Left kidney (tissue), 2 donors: ENCODE data around the gene C1QBP. TPM values are rescaled to one million over a fixed set of nuclear protein-coding genes. Genes with fewer than 3 reads are reported as not detected.
"Not testable (repeated sequence)": the region's sequence is repeated elsewhere in the genome, so short reads cannot be mapped to it uniquely, and the experiment has no call there.

ENCODE experiments used
- DNase-seq: peaks from one replicate; pipeline ENCODE4 v3.0.0-alpha.2; 2013
- polyA plus RNA-seq: library from polyadenylated mRNA; unstranded; fragments of 120-200 nt; gene quantifications from one replicate; pipeline ENCODE4 v1.2.1, GENCODE V29; 2013; ENCODE audit not compliant: insufficient read length

Gene C1QBP
- polyA plus RNA-seq, 1 donor: 159 TPM

GRCh38 chr17:5435781-5436315 is 3.1 kb downstream of the C1QBP start:
- not testable (repeated sequence) for DNase-seq

GRCh38 chr17:5434984-5435383 is 4.0 kb downstream of the C1QBP start:
- DNase-seq: no peak

GRCh38 chr17:5431949-5432556 is 6.9 kb downstream of the C1QBP start:
- DNase-seq: no peak

- not testable (repeated sequence) for DNase-seq
These were observed 7.7 kb downstream of the C1QBP start for GRCh38 chr17:5431234-5431633.

- no peak for DNase-seq
These were observed 8.4 kb downstream of the C1QBP start for GRCh38 chr17:5430413-5430999.

GRCh38 chr17:5429191-5429887 is 9.6 kb downstream of the C1QBP start:
- no peak for DNase-seq

GRCh38 chr17:5425826-5426225 is 13.1 kb downstream of the C1QBP start:
- DNase-seq: no peak

GRCh38 chr17:5424909-5425308 is 14.0 kb downstream of the C1QBP start:
- no peak for DNase-seq

- no peak for DNase-seq
These were observed 16.4 kb downstream of the C1QBP start for GRCh38 chr17:5422505-5422904.

- peak; percentile 90 for DNase-seq
These were observed 18.8 kb downstream of the C1QBP start, which contains the start of gene RPAIN for GRCh38 chr17:5419959-5420653. Gene RPAIN, plus strand, starts transcription at chr17:5420182. Its CDS starts 29 bp downstream, at chr17:5420211.

GRCh38 chr17:5419356-5419958 is 19.5 kb downstream of the C1QBP start, which contains the start of gene NUP88:
Gene NUP88, minus strand, starts transcription at chr17:5419662. Its CDS starts 12 bp downstream, at chr17:5419650.
- peak; percentile 98 for DNase-seq

- peak; percentile 65 for DNase-seq
These were observed 20.0 kb downstream of the C1QBP start for GRCh38 chr17:5418858-5419355.

GRCh38 chr17:5416901-5417300 is 22.1 kb downstream of the C1QBP start:
- no peak for DNase-seq

GRCh38 chr17:5413682-5414081 is 25.3 kb downstream of the C1QBP start:
- no peak for DNase-seq

GRCh38 chr17:5410594-5411272 is 28.2 kb downstream of the C1QBP start:
- no peak for DNase-seq

GRCh38 chr17:5408186-5408585 is 30.8 kb downstream of the C1QBP start:
- no peak for DNase-seq

GRCh38 chr17:5405400-5405799 is 33.6 kb downstream of the C1QBP start:
- DNase-seq: no peak

GRCh38 chr17:5399767-5400166 is 39.2 kb downstream of the C1QBP start:
- no peak for DNase-seq

GRCh38 chr17:5396612-5397011 is 42.3 kb downstream of the C1QBP start:
- DNase-seq: no peak

GRCh38 chr17:5391678-5392077 is 47.3 kb downstream of the C1QBP start:
- DNase-seq: no peak
